HFFc6 (cell line): ENCODE measurements around the gene PSD4. TPM values are rescaled to one million over a fixed set of nuclear protein-coding genes. Genes with fewer than 3 reads are reported as not detected.
A peak's percentile ranks its signal among the peaks of the same experiment; 100 is the strongest.

Experiments
- DNase-seq: peaks from one replicate; pipeline ENCODE4 v3.0.0-alpha.2; 2018
- H3K27ac Mint-ChIP-seq: 2 replicates; pipeline ENCODE4 v1.8.0; 2020; ENCODE audit warnings: mild to moderate bottlenecking, mixed read lengths
- H3K27me3 Mint-ChIP-seq: 2 replicates; pipeline ENCODE4 v1.8.0; 2021; ENCODE audit warnings: mild to moderate bottlenecking, moderate library complexity, mixed read lengths; ENCODE audit not compliant: insufficient read depth
- H3K36me3 Mint-ChIP-seq: 2 replicates; pipeline ENCODE4 v1.8.0; 2021; ENCODE audit warnings: low read depth, mixed read lengths
- H3K4me1 Mint-ChIP-seq: 2 replicates; pipeline ENCODE4 v1.8.0; 2020; ENCODE audit warnings: low read depth, mixed read lengths
- H3K4me3 Mint-ChIP-seq: 2 replicates; pipeline ENCODE4 v1.8.0; 2020; ENCODE audit warnings: mild to moderate bottlenecking, moderate library complexity, mixed read lengths
- H3K9me3 Mint-ChIP-seq: 2 replicates; pipeline ENCODE4 v1.8.0; 2020; ENCODE audit warnings: mild to moderate bottlenecking, mixed read lengths
- CTCF ChIP-seq: fragments of 200-600 bp; sonication (generic); IDR thresholded peaks from 2 replicates; pipeline ENCODE4 v1.5.0; 2021; ENCODE audit warnings: antibody characterized with exemption, mild to moderate bottlenecking
- total RNA-seq, 6 experiments: library from RNA; stranded (reverse); fragmentation: NEBNext Ultra II Directional; extraction: Animal tissue kit (Norgen Biotek cat#: 25700); gene quantifications; 2 replicates in 1 of 6; 3 replicates in 5 of 6; pipeline ENCODE4 v1.2.3, GENCODE V29; 2021

The PSD4 gene
- total RNA-seq, 6 experiments from 2014 or later: 0.76 to 1.8 (median 1.1) TPM

GRCh38 chr2:113133704-113134598, 39.8 kb upstream of the PSD4 start:
- H3K36me3 Mint-ChIP-seq: no peaks in the 10 kb centered on the region
- H3K4me1 Mint-ChIP-seq: peaks cover 7% of the 10 kb centered on the region; the same call in 1 of the 2 replicates
- H3K9me3 Mint-ChIP-seq: no peaks in the 10 kb centered on the region
- peaks cover 18% of the 10 kb centered on the region for H3K27me3 Mint-ChIP-seq
- H3K27ac Mint-ChIP-seq: no peak overlapping the region
- H3K4me3 Mint-ChIP-seq: no peak overlapping the region
- no peak for DNase-seq
- no peak for TF ChIP-seq CTCF

GRCh38 chr2:113134717-113135116, 39.1 kb upstream of the PSD4 start:
- TF ChIP-seq CTCF: no peak
- DNase-seq: no peak
- no peaks in the 10 kb centered on the region for H3K9me3 Mint-ChIP-seq
- no peak overlapping the region for H3K4me3 Mint-ChIP-seq
- no peak overlapping the region for H3K27ac Mint-ChIP-seq
- peaks cover 16% of the 10 kb centered on the region for H3K27me3 Mint-ChIP-seq
- peaks cover 7% of the 10 kb centered on the region; the same call in 1 of the 2 replicates for H3K4me1 Mint-ChIP-seq
- no peaks in the 10 kb centered on the region for H3K36me3 Mint-ChIP-seq

GRCh38 chr2:113135317-113135716, 38.5 kb upstream of the PSD4 start:
- Mint-ChIP-seq H3K4me1 (peaks cover 7% of the 10 kb centered on the region; the same call in 1 of the 2 replicates), H3K27me3 (peaks cover 14% of the 10 kb centered on the region), H3K9me3 (no peaks in the 10 kb centered on the region), H3K4me3 (no peak overlapping the region), H3K27ac (no peak overlapping the region), H3K36me3 (no peaks in the 10 kb centered on the region)
- TF ChIP-seq CTCF: no peak
- DNase-seq: no peak

GRCh38 chr2:113136828-113137775, 36.7 kb upstream of the PSD4 start:
- no peaks in the 10 kb centered on the region for H3K9me3 Mint-ChIP-seq
- DNase-seq: no peak
- no peaks in the 10 kb centered on the region for H3K36me3 Mint-ChIP-seq
- no peak overlapping the region for H3K27ac Mint-ChIP-seq
- peaks cover 14% of the 10 kb centered on the region for H3K27me3 Mint-ChIP-seq
- no peak overlapping the region for H3K4me3 Mint-ChIP-seq
- TF ChIP-seq CTCF: peak; percentile 90
- peaks cover 7% of the 10 kb centered on the region; the same call in 1 of the 2 replicates for H3K4me1 Mint-ChIP-seq

GRCh38 chr2:113137827-113138226, 35.9 kb upstream of the PSD4 start:
- H3K27ac Mint-ChIP-seq: no peak overlapping the region
- H3K9me3 Mint-ChIP-seq: no peaks in the 10 kb centered on the region
- H3K36me3 Mint-ChIP-seq: no peaks in the 10 kb centered on the region
- no peak for DNase-seq
- no peak for TF ChIP-seq CTCF
- peaks cover 7% of the 10 kb centered on the region; the same call in 1 of the 2 replicates for H3K4me1 Mint-ChIP-seq
- H3K4me3 Mint-ChIP-seq: no peak overlapping the region
- peaks cover 14% of the 10 kb centered on the region for H3K27me3 Mint-ChIP-seq
